GM12878 (cell line): Measurements from ENCODE around the gene PRICKLE3.

ENCODE experiments used
- ESRRA ChIP-seq: IDR thresholded peaks from 2 replicates; pipeline ENCODE4 v1.6.1; 2012; ENCODE audit warnings: mild to moderate bottlenecking, low read length, improper control_type of control experiment
- NRF1 ChIP-seq: conservative IDR thresholded peaks from 2 replicates; pipeline ENCODE4 v1.6.1; 2011; ENCODE audit warnings: mild to moderate bottlenecking, low read depth, low read length, improper control_type of control experiment
- POLR2A ChIP-seq: IDR thresholded peaks from 2 replicates; pipeline ENCODE4 v1.6.1; 2011; ENCODE audit warnings: low read depth, mild to moderate bottlenecking, low read length
- TCF7 ChIP-seq: IDR thresholded peaks from 2 replicates; pipeline ENCODE4 v1.6.1; 2014; ENCODE audit warnings: antibody characterized with exemption, borderline replicate concordance
- YY1 ChIP-seq: IDR thresholded peaks from 2 replicates; pipeline ENCODE4 v1.6.1; 2011; ENCODE audit warnings: low read depth, mild to moderate bottlenecking, low read length
- ZSCAN29 ChIP-seq: fragments of 450-650 bp; IDR thresholded peaks from 2 replicates; pipeline ENCODE4 v1.6.1; 2017; ENCODE audit warnings: mild to moderate bottlenecking, moderate library complexity
- TF ChIP-seq, protein P1 (sequence below): fragments of 450-650 bp; IDR thresholded peaks from 2 replicates; pipeline ENCODE4 v1.6.1; 2017; ENCODE audit warnings: mild to moderate bottlenecking
- TF ChIP-seq, protein P2 (sequence below), 3 experiments: IDR thresholded peaks in 2 of 3; conservative IDR thresholded peaks in 1 of 3; 2 replicates each; pipeline ENCODE4 v1.5.1; 2011; ENCODE audit warnings: low read depth in 3 of 3, low read length in 3 of 3, mild to moderate bottlenecking in 3 of 3, control low read depth in 2 of 3, moderate library complexity in 2 of 3, inconsistent platforms in 1 of 3, mixed read lengths in 1 of 3; ENCODE audit not compliant: control insufficient read depth in 2 of 3, insufficient read depth in 1 of 3; ENCODE audit errors: extremely low read depth in 1 of 3
- TF ChIP-seq, protein P3 (sequence below): IDR thresholded peaks from 2 replicates; pipeline ENCODE4 v1.6.1; 2011; ENCODE audit warnings: borderline replicate concordance, low read depth, mild to moderate bottlenecking, moderate library complexity, mixed read lengths, low read length; ENCODE audit not compliant: insufficient read depth; ENCODE audit errors: extremely low read length
- TF ChIP-seq, protein P4 (sequence below): IDR thresholded peaks from 2 replicates; pipeline ENCODE4 v1.6.1; 2012; ENCODE audit warnings: low read length, inconsistent platforms

DNA sequence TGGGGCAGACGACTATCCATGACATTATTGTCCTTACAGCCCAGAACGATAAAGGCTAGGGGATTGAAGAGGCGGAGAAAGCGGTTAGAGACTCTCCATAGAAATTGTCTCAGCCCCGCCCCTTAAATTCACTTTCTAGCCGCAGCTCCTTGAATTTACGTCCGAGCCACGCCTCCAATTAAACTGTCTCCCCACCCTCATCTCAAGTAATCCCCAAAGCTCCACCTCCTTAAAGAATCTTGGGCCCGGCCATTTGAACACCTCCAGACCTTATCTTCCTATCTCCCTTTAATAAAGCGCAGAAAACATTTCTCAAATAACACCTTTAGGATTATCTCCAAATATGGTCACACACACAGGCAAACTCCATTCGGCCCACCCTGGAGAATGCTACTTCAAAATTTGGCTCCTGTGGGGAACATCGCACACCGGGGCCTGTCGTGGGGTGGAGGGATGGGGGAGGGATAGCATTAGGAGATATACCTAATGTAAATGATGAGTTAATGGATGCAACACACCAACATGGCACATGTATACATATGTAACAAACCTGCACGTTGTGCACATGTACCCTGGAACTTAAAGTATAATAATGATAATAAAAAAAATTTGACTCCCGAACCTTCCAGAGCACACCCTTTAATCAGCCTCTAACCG lies 30.8 kb downstream of the PRICKLE3 start:
- TF ChIP-seq, protein P1, sequence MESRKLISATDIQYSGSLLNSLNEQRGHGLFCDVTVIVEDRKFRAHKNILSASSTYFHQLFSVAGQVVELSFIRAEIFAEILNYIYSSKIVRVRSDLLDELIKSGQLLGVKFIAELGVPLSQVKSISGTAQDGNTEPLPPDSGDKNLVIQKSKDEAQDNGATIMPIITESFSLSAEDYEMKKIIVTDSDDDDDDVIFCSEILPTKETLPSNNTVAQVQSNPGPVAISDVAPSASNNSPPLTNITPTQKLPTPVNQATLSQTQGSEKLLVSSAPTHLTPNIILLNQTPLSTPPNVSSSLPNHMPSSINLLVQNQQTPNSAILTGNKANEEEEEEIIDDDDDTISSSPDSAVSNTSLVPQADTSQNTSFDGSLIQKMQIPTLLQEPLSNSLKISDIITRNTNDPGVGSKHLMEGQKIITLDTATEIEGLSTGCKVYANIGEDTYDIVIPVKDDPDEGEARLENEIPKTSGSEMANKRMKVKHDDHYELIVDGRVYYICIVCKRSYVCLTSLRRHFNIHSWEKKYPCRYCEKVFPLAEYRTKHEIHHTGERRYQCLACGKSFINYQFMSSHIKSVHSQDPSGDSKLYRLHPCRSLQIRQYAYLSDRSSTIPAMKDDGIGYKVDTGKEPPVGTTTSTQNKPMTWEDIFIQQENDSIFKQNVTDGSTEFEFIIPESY, result no peak
- no peak for TF ChIP-seq YY1
- TF ChIP-seq, protein P2, sequence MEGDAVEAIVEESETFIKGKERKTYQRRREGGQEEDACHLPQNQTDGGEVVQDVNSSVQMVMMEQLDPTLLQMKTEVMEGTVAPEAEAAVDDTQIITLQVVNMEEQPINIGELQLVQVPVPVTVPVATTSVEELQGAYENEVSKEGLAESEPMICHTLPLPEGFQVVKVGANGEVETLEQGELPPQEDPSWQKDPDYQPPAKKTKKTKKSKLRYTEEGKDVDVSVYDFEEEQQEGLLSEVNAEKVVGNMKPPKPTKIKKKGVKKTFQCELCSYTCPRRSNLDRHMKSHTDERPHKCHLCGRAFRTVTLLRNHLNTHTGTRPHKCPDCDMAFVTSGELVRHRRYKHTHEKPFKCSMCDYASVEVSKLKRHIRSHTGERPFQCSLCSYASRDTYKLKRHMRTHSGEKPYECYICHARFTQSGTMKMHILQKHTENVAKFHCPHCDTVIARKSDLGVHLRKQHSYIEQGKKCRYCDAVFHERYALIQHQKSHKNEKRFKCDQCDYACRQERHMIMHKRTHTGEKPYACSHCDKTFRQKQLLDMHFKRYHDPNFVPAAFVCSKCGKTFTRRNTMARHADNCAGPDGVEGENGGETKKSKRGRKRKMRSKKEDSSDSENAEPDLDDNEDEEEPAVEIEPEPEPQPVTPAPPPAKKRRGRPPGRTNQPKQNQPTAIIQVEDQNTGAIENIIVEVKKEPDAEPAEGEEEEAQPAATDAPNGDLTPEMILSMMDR (IDR thresholded peaks at IDR 0.05 in 2 of 3, conservative IDR thresholded peaks at IDR 0.05 in 1 of 3; ENCODE audit: control insufficient read depth in 2 of 3, extremely low read depth in 1 of 3, insufficient read depth in 1 of 3, low read depth in 3 of 3, low read length in 3 of 3), result no peak
- TF ChIP-seq TCF7, result no peak
- TF ChIP-seq POLR2A, result no peak
- TF ChIP-seq ZSCAN29, result no peak
- TF ChIP-seq NRF1, result no peak
- TF ChIP-seq, protein P3, sequence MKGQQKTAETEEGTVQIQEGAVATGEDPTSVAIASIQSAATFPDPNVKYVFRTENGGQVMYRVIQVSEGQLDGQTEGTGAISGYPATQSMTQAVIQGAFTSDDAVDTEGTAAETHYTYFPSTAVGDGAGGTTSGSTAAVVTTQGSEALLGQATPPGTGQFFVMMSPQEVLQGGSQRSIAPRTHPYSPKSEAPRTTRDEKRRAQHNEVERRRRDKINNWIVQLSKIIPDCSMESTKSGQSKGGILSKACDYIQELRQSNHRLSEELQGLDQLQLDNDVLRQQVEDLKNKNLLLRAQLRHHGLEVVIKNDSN, result no peak
- no peak for TF ChIP-seq ESRRA
- TF ChIP-seq, protein P4, sequence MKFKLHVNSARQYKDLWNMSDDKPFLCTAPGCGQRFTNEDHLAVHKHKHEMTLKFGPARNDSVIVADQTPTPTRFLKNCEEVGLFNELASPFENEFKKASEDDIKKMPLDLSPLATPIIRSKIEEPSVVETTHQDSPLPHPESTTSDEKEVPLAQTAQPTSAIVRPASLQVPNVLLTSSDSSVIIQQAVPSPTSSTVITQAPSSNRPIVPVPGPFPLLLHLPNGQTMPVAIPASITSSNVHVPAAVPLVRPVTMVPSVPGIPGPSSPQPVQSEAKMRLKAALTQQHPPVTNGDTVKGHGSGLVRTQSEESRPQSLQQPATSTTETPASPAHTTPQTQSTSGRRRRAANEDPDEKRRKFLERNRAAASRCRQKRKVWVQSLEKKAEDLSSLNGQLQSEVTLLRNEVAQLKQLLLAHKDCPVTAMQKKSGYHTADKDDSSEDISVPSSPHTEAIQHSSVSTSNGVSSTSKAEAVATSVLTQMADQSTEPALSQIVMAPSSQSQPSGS, result no peak
